ENCODE results near the gene RBFOX2. TPM values are rescaled to one million over a fixed set of nuclear protein-coding genes. Genes with fewer than 3 reads are reported as not detected.

RBFOX2 gene
- total RNA-seq, 1 experiment from 2014 or later: 81.1 TPM

DNA sequence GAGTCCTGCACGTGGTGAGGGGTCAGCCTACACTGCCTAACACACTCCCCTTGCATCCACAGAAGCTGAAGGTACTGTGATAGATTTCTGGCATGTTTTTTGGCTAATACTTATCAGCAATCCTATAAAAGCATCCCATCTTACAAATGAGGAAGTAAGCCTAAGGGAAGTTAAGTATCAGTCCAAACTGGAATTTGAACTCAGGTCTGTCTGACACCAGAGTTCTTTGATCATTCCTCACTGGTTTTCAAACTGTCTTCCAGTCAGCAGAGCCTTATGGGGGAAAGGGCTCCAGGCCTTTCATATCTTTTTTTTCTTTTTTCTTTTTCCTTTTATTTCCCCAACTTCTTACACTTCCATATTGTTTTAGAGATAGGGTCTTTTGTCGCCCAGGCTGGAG, 105.6 kb downstream of the RBFOX2 start:
- no peak overlapping the region for H3K4me3 ChIP-seq (ENCODE audit: low read depth in 2 of 2, low read length in 2 of 2)
- no peaks in the 10 kb centered on the region for H3K9me3 ChIP-seq (ENCODE audit: control insufficient read depth, insufficient read depth, low read depth, low read length)
- CTCF ChIA-PET: no interaction called here
- 0 out of 2 replicates have a peak overlapping the region, but pooled peaks have one; percentile 31 for H3K27ac ChIP-seq (ENCODE audit: low read length)
- no peak for DNase-seq (ENCODE audit: low read depth, low spot score)
- no TSS peak for BruUV-seq (replicated peaks)
- H3K27me3 ChIP-seq (ENCODE audit: control insufficient read depth, insufficient read depth, low read length): no peaks in the 10 kb centered on the region
- no peaks in the 10 kb centered on the region for H3K36me3 ChIP-seq (ENCODE audit: control insufficient read depth, insufficient read depth, low read length)
- intact Hi-C loops (cut with micrococcal nuclease; ENCODE audit: unreplicated experiment): no loop called here
- in situ Hi-C loops (cut with HindIII; ENCODE audit: low pct_unique_long_range_greater_than_20kb, low sequenced_read_pairs): no loop called here
- TF ChIP-seq TCF7L2 (IDR thresholded peaks at IDR 0.05; ENCODE audit: low read depth, low read length) (no peak), SIN3A (IDR thresholded peaks at IDR 0.05; ENCODE audit: borderline replicate concordance, insufficient read depth, low read depth, low read length) (no peak)
- TF ChIP-seq, protein P1, sequence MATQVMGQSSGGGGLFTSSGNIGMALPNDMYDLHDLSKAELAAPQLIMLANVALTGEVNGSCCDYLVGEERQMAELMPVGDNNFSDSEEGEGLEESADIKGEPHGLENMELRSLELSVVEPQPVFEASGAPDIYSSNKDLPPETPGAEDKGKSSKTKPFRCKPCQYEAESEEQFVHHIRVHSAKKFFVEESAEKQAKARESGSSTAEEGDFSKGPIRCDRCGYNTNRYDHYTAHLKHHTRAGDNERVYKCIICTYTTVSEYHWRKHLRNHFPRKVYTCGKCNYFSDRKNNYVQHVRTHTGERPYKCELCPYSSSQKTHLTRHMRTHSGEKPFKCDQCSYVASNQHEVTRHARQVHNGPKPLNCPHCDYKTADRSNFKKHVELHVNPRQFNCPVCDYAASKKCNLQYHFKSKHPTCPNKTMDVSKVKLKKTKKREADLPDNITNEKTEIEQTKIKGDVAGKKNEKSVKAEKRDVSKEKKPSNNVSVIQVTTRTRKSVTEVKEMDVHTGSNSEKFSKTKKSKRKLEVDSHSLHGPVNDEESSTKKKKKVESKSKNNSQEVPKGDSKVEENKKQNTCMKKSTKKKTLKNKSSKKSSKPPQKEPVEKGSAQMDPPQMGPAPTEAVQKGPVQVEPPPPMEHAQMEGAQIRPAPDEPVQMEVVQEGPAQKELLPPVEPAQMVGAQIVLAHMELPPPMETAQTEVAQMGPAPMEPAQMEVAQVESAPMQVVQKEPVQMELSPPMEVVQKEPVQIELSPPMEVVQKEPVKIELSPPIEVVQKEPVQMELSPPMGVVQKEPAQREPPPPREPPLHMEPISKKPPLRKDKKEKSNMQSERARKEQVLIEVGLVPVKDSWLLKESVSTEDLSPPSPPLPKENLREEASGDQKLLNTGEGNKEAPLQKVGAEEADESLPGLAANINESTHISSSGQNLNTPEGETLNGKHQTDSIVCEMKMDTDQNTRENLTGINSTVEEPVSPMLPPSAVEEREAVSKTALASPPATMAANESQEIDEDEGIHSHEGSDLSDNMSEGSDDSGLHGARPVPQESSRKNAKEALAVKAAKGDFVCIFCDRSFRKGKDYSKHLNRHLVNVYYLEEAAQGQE (IDR thresholded peaks at IDR 0.05; ENCODE audit: insufficient read depth in 1 of 2, low read depth in 2 of 2, low read length in 1 of 2): no peak
- TF ChIP-seq, protein P2, sequence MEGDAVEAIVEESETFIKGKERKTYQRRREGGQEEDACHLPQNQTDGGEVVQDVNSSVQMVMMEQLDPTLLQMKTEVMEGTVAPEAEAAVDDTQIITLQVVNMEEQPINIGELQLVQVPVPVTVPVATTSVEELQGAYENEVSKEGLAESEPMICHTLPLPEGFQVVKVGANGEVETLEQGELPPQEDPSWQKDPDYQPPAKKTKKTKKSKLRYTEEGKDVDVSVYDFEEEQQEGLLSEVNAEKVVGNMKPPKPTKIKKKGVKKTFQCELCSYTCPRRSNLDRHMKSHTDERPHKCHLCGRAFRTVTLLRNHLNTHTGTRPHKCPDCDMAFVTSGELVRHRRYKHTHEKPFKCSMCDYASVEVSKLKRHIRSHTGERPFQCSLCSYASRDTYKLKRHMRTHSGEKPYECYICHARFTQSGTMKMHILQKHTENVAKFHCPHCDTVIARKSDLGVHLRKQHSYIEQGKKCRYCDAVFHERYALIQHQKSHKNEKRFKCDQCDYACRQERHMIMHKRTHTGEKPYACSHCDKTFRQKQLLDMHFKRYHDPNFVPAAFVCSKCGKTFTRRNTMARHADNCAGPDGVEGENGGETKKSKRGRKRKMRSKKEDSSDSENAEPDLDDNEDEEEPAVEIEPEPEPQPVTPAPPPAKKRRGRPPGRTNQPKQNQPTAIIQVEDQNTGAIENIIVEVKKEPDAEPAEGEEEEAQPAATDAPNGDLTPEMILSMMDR (IDR thresholded peaks at IDR 0.05): no peak
- no peaks in the 10 kb centered on the region; the same call in 1 of the 2 replicates for H3K4me1 ChIP-seq (ENCODE audit: control insufficient read depth, insufficient read depth, low read length)
- ATAC-seq: no peak
- POLR2A ChIA-PET: no interaction called here

DNA sequence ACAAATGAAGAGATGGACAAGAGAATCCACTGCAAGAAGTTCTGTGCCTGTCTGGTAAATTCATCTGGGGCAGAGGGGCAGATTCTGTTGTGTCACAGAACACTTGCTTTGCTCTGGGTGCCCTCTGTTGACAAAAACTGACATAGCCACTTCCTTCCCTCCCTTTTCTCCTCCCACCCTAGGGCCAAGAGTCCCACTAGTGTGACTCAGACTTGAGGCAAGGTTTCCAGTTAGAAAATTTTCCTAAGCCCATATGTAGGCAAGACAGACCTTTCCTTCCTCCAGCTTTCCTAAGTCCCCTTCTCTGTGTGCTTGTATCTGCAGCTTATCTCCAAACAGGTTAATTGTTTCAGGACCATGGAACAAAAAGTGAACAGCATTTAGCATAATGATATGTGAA, 106.8 kb downstream of the RBFOX2 start:
- CTCF ChIA-PET: interaction anchor here (0.6 kb wide), 1 partner anchor 357 kb away, joined by 3 read pairs; no protein-coding TSS in a partner anchor
- intact Hi-C loops (cut with micrococcal nuclease; ENCODE audit: unreplicated experiment) (no loop called here), in situ Hi-C loops (cut with HindIII; ENCODE audit: low pct_unique_long_range_greater_than_20kb, low sequenced_read_pairs) (no loop called here)
- ATAC-seq: peak; percentile 99
- TF ChIP-seq TCF7L2 (IDR thresholded peaks at IDR 0.05; ENCODE audit: low read depth, low read length): no peak
- TF ChIP-seq, protein P2 (IDR thresholded peaks at IDR 0.05): peak; percentile 80
- Histone ChIP-seq H3K27ac (ENCODE audit: low read length) (peak overlapping the region; percentile 15), H3K4me3 (ENCODE audit: low read depth in 2 of 2, low read length in 2 of 2) (no peak overlapping the region), H3K27me3 (ENCODE audit: control insufficient read depth, insufficient read depth, low read length) (no peaks in the 10 kb centered on the region), H3K36me3 (ENCODE audit: control insufficient read depth, insufficient read depth, low read length) (no peaks in the 10 kb centered on the region), H3K4me1 (ENCODE audit: control insufficient read depth, insufficient read depth, low read length) (no peaks in the 10 kb centered on the region; the same call in 1 of the 2 replicates), H3K9me3 (ENCODE audit: control insufficient read depth, insufficient read depth, low read depth, low read length) (no peaks in the 10 kb centered on the region)
- no TSS peak for BruUV-seq (replicated peaks)
- POLR2A ChIA-PET: interaction anchor here (0.6 kb wide), 1 partner anchor 7 kb away, joined by 3 read pairs; no protein-coding TSS in a partner anchor
- DNase-seq (ENCODE audit: low read depth, low spot score): peak; percentile 77

Data from Panc1 (cell line).